HUES48 (cell line): ENCODE data around the gene KERA.

Experiments used
- H3K27ac ChIP-seq: one replicate; pipeline ENCODE4 v1.7.0; 2013; ENCODE audit warnings: low read depth, low read length, inconsistent platforms
- H3K27me3 ChIP-seq: 2 replicates; pipeline ENCODE4 v1.6.1; 2013; ENCODE audit warnings: mild to moderate bottlenecking, low read length; ENCODE audit not compliant: control insufficient read depth, insufficient read depth
- H3K36me3 ChIP-seq: 2 replicates; pipeline ENCODE4 v1.6.1; 2013; ENCODE audit warnings: low read length; ENCODE audit not compliant: control insufficient read depth, insufficient read depth
- H3K4me1 ChIP-seq: 2 replicates; pipeline ENCODE4 v1.6.1; 2013; ENCODE audit warnings: mild to moderate bottlenecking, low read length; ENCODE audit not compliant: control insufficient read depth, insufficient read depth
- H3K4me3 ChIP-seq: 2 replicates; pipeline ENCODE4 v1.5.1; 2013; ENCODE audit warnings: mild to moderate bottlenecking, low read depth, low read length
- H3K9ac ChIP-seq: 2 replicates; pipeline ENCODE4 v1.6.1; 2013; ENCODE audit warnings: mild to moderate bottlenecking, low read depth, low read length, moderate library complexity
- H3K9me3 ChIP-seq: 2 replicates; pipeline ENCODE4 v1.6.1; 2013; ENCODE audit warnings: low read length; ENCODE audit not compliant: control insufficient read depth, insufficient read depth

Gene KERA

GRCh38 chr12:91073426-91073825, 15.6 kb upstream of the KERA start:
- Histone ChIP-seq H3K9me3 (no peaks in the 10 kb centered on the region), H3K27ac (no peak overlapping the region), H3K4me3 (no peak overlapping the region), H3K27me3 (no peaks in the 10 kb centered on the region), H3K36me3 (no peaks in the 10 kb centered on the region), H3K9ac (no peak overlapping the region), H3K4me1 (0 out of 2 replicates have a peak, but pooled peaks cover 5% of the 10 kb centered on the region)

GRCh38 chr12:91072931-91073330, 15.1 kb upstream of the KERA start:
- H3K36me3 ChIP-seq, result no peaks in the 10 kb centered on the region
- no peaks in the 10 kb centered on the region for H3K9me3 ChIP-seq
- no peaks in the 10 kb centered on the region for H3K27me3 ChIP-seq
- H3K4me3 ChIP-seq, result no peak overlapping the region
- no peak overlapping the region for H3K9ac ChIP-seq
- H3K27ac ChIP-seq, result no peak overlapping the region
- 0 out of 2 replicates have a peak, but pooled peaks cover under 1% of the 10 kb centered on the region for H3K4me1 ChIP-seq

- Histone ChIP-seq H3K4me3 (no peak overlapping the region), H3K4me1 (no peaks in the 10 kb centered on the region), H3K27ac (no peak overlapping the region), H3K36me3 (no peaks in the 10 kb centered on the region), H3K27me3 (no peaks in the 10 kb centered on the region), H3K9me3 (no peaks in the 10 kb centered on the region), H3K9ac (no peak overlapping the region)
Observed at GRCh38 chr12:91070936-91071335, 13.1 kb upstream of the KERA start.

GRCh38 chr12:91065396-91065795, 7.6 kb upstream of the KERA start:
- no peak overlapping the region for H3K9ac ChIP-seq
- H3K27me3 ChIP-seq, result no peaks in the 10 kb centered on the region
- no peaks in the 10 kb centered on the region for H3K9me3 ChIP-seq
- no peak overlapping the region for H3K27ac ChIP-seq
- H3K4me3 ChIP-seq, result no peak overlapping the region
- no peaks in the 10 kb centered on the region for H3K4me1 ChIP-seq
- no peaks in the 10 kb centered on the region for H3K36me3 ChIP-seq

- no peaks in the 10 kb centered on the region for H3K4me1 ChIP-seq
- no peak overlapping the region for H3K27ac ChIP-seq
- H3K4me3 ChIP-seq, result no peak overlapping the region
Observed at GRCh38 chr12:91064640-91065039, 6.8 kb upstream of the KERA start.

GRCh38 chr12:91061091-91061490, 3.3 kb upstream of the KERA start:
- H3K27me3 ChIP-seq, result no peaks in the 10 kb centered on the region
- H3K4me3 ChIP-seq, result no peak overlapping the region
- H3K9me3 ChIP-seq, result no peaks in the 10 kb centered on the region
- no peak overlapping the region for H3K9ac ChIP-seq
- H3K36me3 ChIP-seq, result no peaks in the 10 kb centered on the region
- no peaks in the 10 kb centered on the region for H3K4me1 ChIP-seq
- H3K27ac ChIP-seq, result no peak overlapping the region

More at GRCh38 chr12:91064640-91065039, 6.8 kb upstream of the KERA start:
- Histone ChIP-seq H3K9ac (no peak overlapping the region), H3K27me3 (no peaks in the 10 kb centered on the region), H3K9me3 (no peaks in the 10 kb centered on the region), H3K36me3 (no peaks in the 10 kb centered on the region)

- H3K4me3 ChIP-seq, result no peak overlapping the region
- no peaks in the 10 kb centered on the region for H3K9me3 ChIP-seq
- no peaks in the 10 kb centered on the region for H3K36me3 ChIP-seq
- no peak overlapping the region for H3K27ac ChIP-seq
- H3K27me3 ChIP-seq, result no peaks in the 10 kb centered on the region
- no peaks in the 10 kb centered on the region for H3K4me1 ChIP-seq
- H3K9ac ChIP-seq, result no peak overlapping the region
Observed at GRCh38 chr12:91059211-91059610, 1.4 kb upstream of the KERA start.

- Histone ChIP-seq H3K4me1 (no peaks in the 10 kb centered on the region), H3K27ac (no peak overlapping the region), H3K27me3 (no peaks in the 10 kb centered on the region), H3K4me3 (no peak overlapping the region), H3K9ac (no peak overlapping the region), H3K9me3 (no peaks in the 10 kb centered on the region), H3K36me3 (no peaks in the 10 kb centered on the region)
Observed at GRCh38 chr12:91058786-91059185, 962 bp upstream of the KERA start.

GRCh38 chr12:91056488-91056887, 1.3 kb downstream of the KERA start:
- H3K9ac ChIP-seq, result no peak overlapping the region
- no peak overlapping the region for H3K4me3 ChIP-seq
- no peaks in the 10 kb centered on the region for H3K27me3 ChIP-seq
- no peaks in the 10 kb centered on the region for H3K36me3 ChIP-seq
- no peaks in the 10 kb centered on the region for H3K9me3 ChIP-seq
- no peaks in the 10 kb centered on the region for H3K4me1 ChIP-seq
- H3K27ac ChIP-seq, result no peak overlapping the region

- H3K36me3 ChIP-seq, result no peaks in the 10 kb centered on the region
Observed at GRCh38 chr12:91055976-91056375, 1.8 kb downstream of the KERA start.

GRCh38 chr12:91053951-91054715, 3.7 kb downstream of the KERA start:
- H3K4me1 ChIP-seq, result no peaks in the 10 kb centered on the region
- H3K36me3 ChIP-seq, result no peaks in the 10 kb centered on the region
- no peak overlapping the region for H3K27ac ChIP-seq
- H3K27me3 ChIP-seq, result no peaks in the 10 kb centered on the region
- no peak overlapping the region for H3K9ac ChIP-seq
- no peak overlapping the region for H3K4me3 ChIP-seq
- no peaks in the 10 kb centered on the region for H3K9me3 ChIP-seq

More at GRCh38 chr12:91055976-91056375, 1.8 kb downstream of the KERA start:
- H3K9ac ChIP-seq, result no peak overlapping the region
- H3K4me3 ChIP-seq, result no peak overlapping the region
- H3K27ac ChIP-seq, result no peak overlapping the region
- H3K27me3 ChIP-seq, result no peaks in the 10 kb centered on the region
- no peaks in the 10 kb centered on the region for H3K4me1 ChIP-seq
- H3K9me3 ChIP-seq, result no peaks in the 10 kb centered on the region
